GM23338 (cell line): ENCODE data around the gene BAD. TPM values are rescaled to one million over a fixed set of nuclear protein-coding genes. Genes with fewer than 3 reads are reported as not detected.
A peak's percentile ranks its signal among the peaks of the same experiment; 100 is the strongest.

ENCODE experiments used
- ATAC-seq: fragments of 200-7000 bp; cut with Tn5 transposase; 3 replicates; pipeline ENCODE4 v1.9.1; 2020
- DNase-seq: peaks from one replicate; pipeline ENCODE4 v3.0.0-alpha.2; 2015; ENCODE audit warnings: low spot score
- H2AFZ ChIP-seq: fragments of 200-600 bp; sonication (generic); 2 replicates; pipeline ENCODE4 v1.8.0; 2016; ENCODE audit warnings: antibody characterized with exemption, mild to moderate bottlenecking, moderate library complexity
- H3F3A ChIP-seq: fragments of 200-600 bp; sonication (generic); replicated peaks from 2 replicates; pipeline ENCODE4 v1.8.0; 2017; ENCODE audit warnings: antibody characterized with exemption, mixed run types, low read depth
- H3K27ac ChIP-seq: fragments of 200-600 bp; sonication (generic); 2 replicates; pipeline ENCODE4 v1.6.1; 2016; ENCODE audit warnings: low read depth
- H3K27me3 ChIP-seq: fragments of 200-600 bp; sonication (generic); 2 replicates; pipeline ENCODE4 v1.8.0; 2016; ENCODE audit warnings: mild to moderate bottlenecking, mixed run types, moderate library complexity; ENCODE audit not compliant: insufficient read depth
- H3K36me3 ChIP-seq: fragments of 200-600 bp; sonication (generic); 2 replicates; pipeline ENCODE4 v1.8.0; 2016; ENCODE audit warnings: mild to moderate bottlenecking; ENCODE audit not compliant: insufficient read depth
- H3K4me1 ChIP-seq: fragments of 200-600 bp; sonication (generic); 2 replicates; pipeline ENCODE4 v1.8.0; 2016; ENCODE audit warnings: mild to moderate bottlenecking, moderate library complexity; ENCODE audit not compliant: insufficient read depth
- H3K4me2 ChIP-seq: fragments of 200-600 bp; sonication (generic); 2 replicates; pipeline ENCODE4 v1.7.1; 2017; ENCODE audit warnings: mixed run types
- H3K4me3 ChIP-seq: fragments of 200-600 bp; sonication (generic); 2 replicates; pipeline ENCODE4 v1.6.1; 2016; ENCODE audit warnings: mixed run types
- H3K79me2 ChIP-seq: fragments of 200-600 bp; sonication (generic); replicated peaks from 2 replicates; pipeline ENCODE4 v1.8.0; 2017; ENCODE audit warnings: mild to moderate bottlenecking; ENCODE audit not compliant: insufficient read depth
- H3K9me2 ChIP-seq: fragments of 200-600 bp; sonication (generic); 2 replicates; pipeline ENCODE4 v1.8.0; 2017; ENCODE audit not compliant: insufficient read depth
- H4K20me1 ChIP-seq: fragments of 200-600 bp; sonication (generic); replicated peaks from 2 replicates; pipeline ENCODE4 v1.8.0; 2017; ENCODE audit warnings: mild to moderate bottlenecking; ENCODE audit not compliant: insufficient read depth
- H3K27ac Mint-ChIP-seq: 2 replicates; pipeline ENCODE4 v1.8.0; 2020; ENCODE audit warnings: inconsistent platforms, mild to moderate bottlenecking, moderate library complexity, mixed read lengths
- H3K27me3 Mint-ChIP-seq: 3 replicates; pipeline ENCODE4 v1.8.0; 2022; ENCODE audit warnings: low read depth, mild to moderate bottlenecking, moderate library complexity, mixed read lengths, inconsistent platforms; ENCODE audit not compliant: insufficient read depth, poor library complexity
- H3K36me3 Mint-ChIP-seq: 3 replicates; pipeline ENCODE4 v1.8.0; 2021; ENCODE audit warnings: low read depth, mild to moderate bottlenecking, inconsistent platforms, moderate library complexity, mixed read lengths
- H3K4me1 Mint-ChIP-seq: 3 replicates; pipeline ENCODE4 v1.8.0; 2020; ENCODE audit warnings: mild to moderate bottlenecking, inconsistent platforms, mixed read lengths
- H3K4me3 Mint-ChIP-seq: 3 replicates; pipeline ENCODE4 v1.8.0; 2021; ENCODE audit warnings: moderate library complexity, mild to moderate bottlenecking, inconsistent platforms, mixed read lengths
- H3K9me3 Mint-ChIP-seq: 3 replicates; pipeline ENCODE4 v1.8.0; 2020; ENCODE audit warnings: moderate library complexity, mild to moderate bottlenecking, inconsistent platforms, mixed read lengths
- CREB1 ChIP-seq: fragments of 250-450 bp; sonication (Bioruptor Pico); IDR thresholded peaks from 2 replicates; pipeline ENCODE4 v1.5.0; 2020; ENCODE audit warnings: low read depth, mild to moderate bottlenecking, moderate library complexity
- CTCF ChIP-seq, 2 experiments: fragments of 200-600 bp in 1 of 2; sonication (generic) in 1 of 2; conservative IDR thresholded peaks; 2 replicates each; pipeline versions ENCODE4 v1.5.1 to v1.6.1; 2016 to 2017; ENCODE audit warnings: antibody characterized with exemption in 2 of 2, low read depth in 2 of 2, mild to moderate bottlenecking in 2 of 2, moderate library complexity in 1 of 2
- EZH2 ChIP-seq: fragments of 200-600 bp; sonication (generic); IDR thresholded peaks from one replicate; pipeline ENCODE4 v1.8.0; 2017; ENCODE audit warnings: antibody characterized with exemption, mild to moderate bottlenecking, low read depth; ENCODE audit not compliant: unreplicated experiment
- EZH2phosphoT487 ChIP-seq: fragments of 200-600 bp; sonication (generic); IDR thresholded peaks from one replicate; pipeline ENCODE4 v1.8.1; 2018; ENCODE audit warnings: antibody characterized with exemption; ENCODE audit not compliant: unreplicated experiment
- JUNB ChIP-seq: IDR thresholded peaks from one replicate; pipeline ENCODE4 v1.6.1; 2016; ENCODE audit warnings: antibody characterized with exemption; ENCODE audit not compliant: unreplicated experiment
- NANOG ChIP-seq: IDR thresholded peaks from 2 replicates; pipeline ENCODE4 v1.6.1; 2016; ENCODE audit warnings: antibody characterized with exemption, borderline replicate concordance
- POLR2AphosphoS5 ChIP-seq: IDR thresholded peaks from 2 replicates; pipeline ENCODE4 v1.6.1; 2016; ENCODE audit warnings: antibody characterized with exemption, low read depth
- REST ChIP-seq: IDR thresholded peaks from one replicate; pipeline ENCODE4 v1.6.1; 2018; ENCODE audit warnings: antibody characterized with exemption; ENCODE audit not compliant: unreplicated experiment
- STAT1 ChIP-seq: IDR thresholded peaks from one replicate; pipeline ENCODE4 v1.6.1; 2016; ENCODE audit warnings: antibody characterized with exemption; ENCODE audit not compliant: unreplicated experiment
- ZNF114 ChIP-seq: fragments of 250-450 bp; sonication (Bioruptor Pico); IDR thresholded peaks from 2 replicates; pipeline ENCODE4 v1.5.0; 2020; ENCODE audit warnings: mild to moderate bottlenecking, moderate library complexity
- ZNF331 ChIP-seq: fragments of 250-450 bp; sonication (Bioruptor Pico); IDR thresholded peaks from 2 replicates; pipeline ENCODE4 v1.5.0; 2020; ENCODE audit warnings: low read depth, mild to moderate bottlenecking, moderate library complexity
- ZNF462 ChIP-seq: fragments of 250-450 bp; sonication (Bioruptor Pico); IDR thresholded peaks from 2 replicates; pipeline ENCODE4 v1.5.0; 2020; ENCODE audit warnings: mild to moderate bottlenecking, moderate library complexity
- polyA plus RNA-seq: library from polyadenylated mRNA; unstranded; fragments of >200 nt; fragmentation: Nextera tagmentation; extraction: Ambion mirVana; gene quantifications from 2 replicates; pipeline ENCODE4 v1.2.1, GENCODE V29; 2016
- total RNA-seq: library from RNA; depleted of rRNA; stranded (reverse); fragments of >200 nt; shearing (Covaris generic); gene quantifications from 2 replicates; pipeline ENCODE4 v1.2.3, GENCODE V29; 2014
- TF ChIP-seq, protein P1 (sequence below): IDR thresholded peaks from 2 replicates; pipeline ENCODE4 v1.6.1; 2016; ENCODE audit warnings: antibody characterized with exemption

BAD gene
- total and polyA plus RNA-seq, 2 experiments from 2014 or later, result 46.3 to 46.4 TPM

DNA sequence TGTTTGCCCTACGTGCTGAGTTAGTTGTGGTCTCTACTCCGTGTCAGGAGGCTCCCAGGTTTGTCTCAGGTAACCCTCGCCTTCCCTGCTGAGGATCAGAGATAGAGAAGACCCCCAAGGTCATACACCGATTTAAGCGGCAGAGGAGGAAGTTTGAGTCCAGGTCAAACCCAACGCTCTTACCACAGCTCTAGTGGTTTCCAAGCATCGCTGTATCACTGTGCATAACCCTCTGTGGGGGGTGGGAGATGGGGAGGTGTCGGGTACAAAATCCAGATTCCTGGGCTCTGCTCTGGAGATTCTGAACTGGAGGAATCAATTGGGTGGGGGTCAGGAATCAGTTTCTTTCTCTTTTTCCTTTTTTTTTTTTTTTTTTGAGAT, 53.5 kb downstream of the BAD start:
- Histone ChIP-seq H3K4me2 (peak overlapping the region; percentile 96), H4K20me1 (no peaks in the 10 kb centered on the region), H3K27me3 (peaks cover 23% of the 10 kb centered on the region; the same call in 1 of the 2 replicates), H3K36me3 (no peaks in the 10 kb centered on the region), H3K79me2 (peaks cover 4% of the 10 kb centered on the region; the same call in 1 of the 2 replicates), H3K27ac (peak overlapping the region; percentile 80; the same call in 1 of the 2 replicates), H3K4me3 (peak overlapping the region; percentile 94), H3K4me1 (peaks cover 17% of the 10 kb centered on the region; the same call in 1 of the 2 replicates), H3K9me2 (no peaks in the 10 kb centered on the region), H2AFZ (peak overlapping the region; percentile 76; the same call in 1 of the 2 replicates), H3F3A (peaks cover 22% of the 10 kb centered on the region)
- DNase-seq (no peak), ATAC-seq (no peak)
- TF ChIP-seq NANOG (no peak), STAT1 (no peak), ZNF462 (no peak), REST (no peak), JUNB (no peak), ZNF331 (CRISPR knock-in tag) (no peak), CTCF (conservative IDR thresholded peaks at IDR 0.05; ENCODE audit: low read depth in 2 of 2) (no peak), EZH2 (no peak), ZNF114 (CRISPR knock-in tag) (no peak), EZH2phosphoT487 (no peak), CREB1 (CRISPR knock-in tag) (no peak), POLR2AphosphoS5 (no peak)
- TF ChIP-seq, protein P1, sequence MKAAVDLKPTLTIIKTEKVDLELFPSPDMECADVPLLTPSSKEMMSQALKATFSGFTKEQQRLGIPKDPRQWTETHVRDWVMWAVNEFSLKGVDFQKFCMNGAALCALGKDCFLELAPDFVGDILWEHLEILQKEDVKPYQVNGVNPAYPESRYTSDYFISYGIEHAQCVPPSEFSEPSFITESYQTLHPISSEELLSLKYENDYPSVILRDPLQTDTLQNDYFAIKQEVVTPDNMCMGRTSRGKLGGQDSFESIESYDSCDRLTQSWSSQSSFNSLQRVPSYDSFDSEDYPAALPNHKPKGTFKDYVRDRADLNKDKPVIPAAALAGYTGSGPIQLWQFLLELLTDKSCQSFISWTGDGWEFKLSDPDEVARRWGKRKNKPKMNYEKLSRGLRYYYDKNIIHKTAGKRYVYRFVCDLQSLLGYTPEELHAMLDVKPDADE, result no peak
- Mint-ChIP-seq H3K36me3 (peaks cover 3% of the 10 kb centered on the region; the same call in 1 of the 3 replicates), H3K4me1 (peaks cover 23% of the 10 kb centered on the region), H3K4me3 (peak overlapping the region; percentile 83), H3K9me3 (no peaks in the 10 kb centered on the region), H3K27ac (peak overlapping the region; percentile 73; the same call in 1 of the 2 replicates), H3K27me3 (peaks cover 27% of the 10 kb centered on the region)
